GM18502 (cell line): Measurements from ENCODE around the gene APOD.
"Not testable (repeated sequence)": the region's sequence is repeated elsewhere in the genome, so short reads cannot be mapped to it uniquely, and the experiment has no call there.

ENCODE experiments used
- ATAC-seq: cut with Tn5 transposase; IDR thresholded peaks from one replicate; pipeline ENCODE4 v1.9.1; 2021; ENCODE audit warnings: mild to moderate bottlenecking; ENCODE audit not compliant: unreplicated experiment, poor library complexity

APOD gene

GRCh38 chr3:195619591-195620369, 36.0 kb upstream of the APOD start:
- ATAC-seq, result not testable (repeated sequence)

DNA sequence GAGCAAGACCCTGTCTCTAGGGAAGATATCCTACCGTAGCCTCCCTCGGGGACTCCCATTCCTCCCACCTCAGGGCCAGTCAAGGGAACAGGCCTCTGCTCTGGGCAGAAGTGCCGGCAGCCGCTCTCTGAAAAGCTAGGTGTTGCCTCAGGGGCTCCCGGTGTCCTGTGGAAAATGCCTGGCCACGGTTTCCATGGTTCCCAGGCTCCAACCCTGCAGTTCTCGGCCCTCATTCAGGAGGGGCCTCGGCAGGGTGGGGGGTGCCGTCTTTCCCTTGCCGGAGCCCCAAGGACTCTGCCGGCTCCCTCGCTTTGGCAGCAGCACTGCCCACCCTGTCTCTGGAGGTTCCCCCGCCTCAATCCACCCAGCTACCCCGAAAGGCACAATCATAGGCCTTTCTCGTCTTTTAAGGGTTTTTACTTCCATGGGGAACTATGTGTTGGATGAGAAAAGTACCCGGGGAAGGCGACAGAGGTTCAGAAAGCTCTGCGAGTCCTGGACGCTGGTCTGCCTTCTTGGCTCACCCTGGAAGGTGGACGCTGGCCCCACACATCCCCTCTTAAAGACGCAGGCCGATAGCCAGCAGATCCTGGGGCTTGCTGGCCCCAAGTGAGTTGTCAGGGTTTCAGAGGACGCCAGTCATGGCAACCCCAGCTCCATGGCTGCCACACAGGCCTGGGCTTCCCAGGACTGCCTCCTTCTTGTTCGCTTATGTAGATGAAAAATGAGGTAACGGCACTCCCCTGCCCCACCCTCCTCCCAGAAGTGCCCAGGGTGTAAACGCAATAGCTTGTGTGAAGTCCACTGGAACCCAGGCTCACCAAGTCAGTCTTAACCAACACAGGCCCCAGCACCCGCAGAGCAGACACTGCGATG, 34.3 kb upstream of the APOD start:
- ATAC-seq, result not testable (repeated sequence)

- not testable (repeated sequence) for ATAC-seq
Observed at GRCh38 chr3:195617134-195617533, 33.4 kb upstream of the APOD start.

DNA sequence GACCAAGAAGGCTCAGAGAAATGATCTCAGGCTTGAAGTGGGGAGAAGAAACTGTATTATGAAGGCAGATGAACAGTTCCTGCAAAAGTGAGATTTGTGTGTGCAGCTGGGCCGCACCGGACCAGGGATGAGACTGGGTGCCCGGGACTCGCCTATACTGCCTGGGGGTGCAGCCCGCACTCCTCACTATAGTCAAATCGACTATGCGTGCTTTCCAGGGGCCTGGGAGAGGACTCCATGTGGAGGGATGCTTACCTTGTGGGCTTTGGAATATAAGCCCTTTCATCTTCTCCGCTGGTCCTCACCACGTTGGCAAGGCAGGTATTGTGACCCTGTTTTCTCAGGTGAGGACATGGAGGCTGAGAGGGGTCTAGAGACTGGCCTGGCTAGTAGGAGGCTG, 32.9 kb upstream of the APOD start:
- no peak for ATAC-seq

GRCh38 chr3:195615952-195616537, 32.3 kb upstream of the APOD start:
- not testable (repeated sequence) for ATAC-seq

DNA sequence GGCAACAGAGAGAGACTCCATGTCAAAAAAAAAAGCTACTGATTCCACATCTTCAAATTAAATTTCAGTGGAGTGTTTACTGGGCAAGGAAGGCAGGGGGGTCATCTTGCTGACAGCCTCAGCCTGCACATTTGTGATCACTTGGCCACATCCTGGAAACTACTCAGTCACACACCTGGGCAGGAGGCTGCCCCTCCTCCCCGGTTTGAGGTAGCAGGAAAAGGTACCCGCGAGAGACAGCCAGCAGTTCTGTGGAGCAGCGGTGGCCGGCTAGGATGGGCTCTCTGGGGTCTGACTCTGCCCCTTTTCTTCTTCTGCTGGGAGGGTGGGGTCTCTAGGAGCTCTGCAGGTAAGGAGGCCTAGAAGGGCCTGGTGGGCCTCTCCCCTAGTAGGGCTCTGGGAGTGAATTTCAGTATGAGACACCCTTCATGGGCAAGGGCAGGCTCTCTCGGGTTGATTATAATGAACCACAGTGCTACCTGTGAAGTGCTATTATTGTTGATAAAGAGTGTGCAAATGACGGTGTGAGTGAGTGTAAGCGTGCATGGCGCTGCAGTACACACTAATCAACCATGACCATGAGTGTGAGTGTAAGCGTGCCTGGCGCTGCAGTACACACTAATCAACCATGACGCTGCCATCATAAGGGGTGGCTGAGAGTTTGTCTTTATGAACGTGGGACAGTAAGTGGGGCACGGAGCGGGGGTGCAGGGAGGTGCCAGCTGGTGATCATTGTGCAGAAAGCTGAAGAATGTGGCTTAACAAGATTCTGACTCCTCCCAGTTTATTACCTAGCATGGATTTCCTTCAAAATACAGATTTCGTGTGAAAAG, 31.1 kb upstream of the APOD start:
- ATAC-seq, result not testable (repeated sequence)

- ATAC-seq, result no peak
Observed at GRCh38 chr3:195613468-195614069, 29.8 kb upstream of the APOD start.

DNA sequence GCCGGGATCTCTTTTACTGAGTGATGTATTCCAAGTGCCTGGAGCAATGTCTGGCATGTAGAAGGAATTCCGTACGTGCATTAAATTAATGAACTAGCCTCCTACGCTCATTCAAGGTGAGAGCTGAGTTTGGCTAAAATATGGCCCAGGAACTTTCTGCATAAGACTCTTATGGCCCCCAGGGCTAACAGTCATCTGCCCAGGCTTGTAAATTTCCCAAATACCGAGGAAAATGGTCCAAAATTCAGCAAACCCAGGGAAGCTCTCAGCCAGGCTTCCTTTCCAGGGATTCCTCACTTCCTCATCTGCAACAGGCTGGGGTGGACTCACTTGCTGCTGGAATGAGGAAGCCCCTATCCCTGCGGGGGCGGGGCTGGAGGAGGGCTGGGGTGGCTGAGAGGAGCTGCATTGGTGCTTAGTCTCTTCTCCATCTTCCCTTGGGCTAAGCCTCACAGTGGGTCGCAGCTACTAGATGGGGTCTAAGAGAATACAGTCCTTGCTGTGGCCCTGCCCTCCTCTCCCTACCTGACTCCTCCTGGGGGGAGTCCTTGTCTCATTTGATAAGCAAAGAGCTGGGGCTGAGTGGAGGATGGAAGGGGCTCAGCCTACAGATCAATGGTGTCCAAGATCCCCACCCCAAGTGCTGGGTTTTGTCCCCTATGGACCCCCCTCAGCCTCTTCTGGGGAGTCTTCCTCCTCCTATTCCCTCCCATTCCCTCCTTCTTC, 28.5 kb upstream of the APOD start:
- ATAC-seq, result no peak

DNA sequence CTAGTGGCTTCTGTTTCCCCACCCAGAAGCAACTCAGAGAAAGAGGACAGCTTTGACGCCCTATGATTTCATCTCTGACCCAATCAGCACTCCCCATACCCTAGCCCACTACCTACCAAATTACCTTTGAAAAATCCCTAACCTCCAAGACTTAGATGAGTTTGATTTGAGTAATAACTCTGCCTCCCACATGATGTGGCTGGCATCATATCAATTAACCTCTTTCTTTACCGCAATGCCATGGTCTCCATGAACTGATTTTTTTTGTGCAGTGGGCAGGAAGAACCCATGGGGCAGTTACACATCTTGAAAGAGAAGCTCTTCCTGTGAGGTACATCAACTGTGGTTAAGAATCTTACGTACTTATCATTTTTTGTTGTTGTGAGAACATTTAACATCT, 25.5 kb upstream of the APOD start:
- no peak for ATAC-seq

GRCh38 chr3:195601785-195602184, 18.0 kb upstream of the APOD start:
- not testable (repeated sequence) for ATAC-seq

- no peak for ATAC-seq
Observed at GRCh38 chr3:195601382-195601781, 17.6 kb upstream of the APOD start.

DNA sequence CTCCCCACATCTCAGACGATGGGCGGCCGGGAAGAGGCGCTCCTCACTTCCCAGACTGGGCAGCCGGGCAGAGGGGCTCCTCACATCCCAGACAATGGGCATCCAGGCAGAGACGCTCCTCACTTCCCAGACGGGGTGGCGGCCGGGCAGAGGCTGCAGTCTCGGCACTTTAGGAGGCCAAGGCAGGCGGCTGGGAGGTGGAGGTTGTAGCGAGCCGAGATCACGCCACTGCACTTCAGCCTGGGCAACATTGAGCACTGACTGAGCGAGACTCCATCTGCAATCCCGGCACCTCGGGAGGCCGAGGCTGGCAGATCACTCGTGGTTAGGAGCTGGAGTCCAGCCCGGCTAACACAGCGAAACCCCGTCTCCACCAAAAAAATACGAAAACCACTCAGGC, 16.2 kb upstream of the APOD start:
- ATAC-seq, result not testable (repeated sequence)

GRCh38 chr3:195599516-195599915, 15.8 kb upstream of the APOD start:
- ATAC-seq, result not testable (repeated sequence)

DNA sequence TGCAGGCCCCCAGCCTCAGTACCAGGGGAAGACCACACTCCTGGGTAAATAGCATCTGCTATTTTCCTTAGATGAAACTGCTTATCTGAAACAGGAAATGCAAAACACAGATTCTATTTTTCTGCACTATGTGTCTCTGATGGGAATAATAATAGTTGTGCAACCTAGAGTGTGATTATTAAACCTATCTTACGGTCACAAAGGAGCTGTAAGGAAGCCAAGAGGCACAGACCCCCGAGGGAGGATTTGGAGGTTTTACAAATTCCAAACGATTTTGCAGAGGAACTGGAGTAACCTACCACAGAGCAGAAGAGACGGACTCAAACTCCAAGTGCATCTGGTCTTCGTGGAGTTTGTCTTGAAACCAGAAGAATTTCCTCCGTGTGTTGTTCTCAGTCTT, 14.1 kb upstream of the APOD start:
- no peak for ATAC-seq

DNA sequence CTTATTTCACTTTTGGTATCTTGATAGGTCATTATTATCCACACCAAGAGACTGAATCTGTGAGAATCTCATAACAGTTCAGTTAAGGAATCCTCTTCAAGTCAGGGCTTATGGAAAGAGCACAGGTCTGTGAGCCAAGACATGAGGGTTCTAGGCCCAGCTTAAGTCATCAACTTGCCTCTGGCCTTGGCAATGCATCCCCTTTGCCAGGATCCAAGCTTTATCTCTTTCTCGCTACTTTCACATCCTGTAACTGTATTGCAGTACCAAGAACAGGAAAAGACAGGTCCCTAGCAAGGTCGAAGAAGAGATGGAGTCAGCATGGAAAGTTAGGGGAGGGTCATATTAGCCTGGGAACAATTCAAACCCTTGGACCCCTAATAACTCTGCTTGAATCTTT, 13.5 kb upstream of the APOD start:
- no peak for ATAC-seq

- no peak for ATAC-seq
Observed at GRCh38 chr3:195596765-195597171, 13.0 kb upstream of the APOD start.

DNA sequence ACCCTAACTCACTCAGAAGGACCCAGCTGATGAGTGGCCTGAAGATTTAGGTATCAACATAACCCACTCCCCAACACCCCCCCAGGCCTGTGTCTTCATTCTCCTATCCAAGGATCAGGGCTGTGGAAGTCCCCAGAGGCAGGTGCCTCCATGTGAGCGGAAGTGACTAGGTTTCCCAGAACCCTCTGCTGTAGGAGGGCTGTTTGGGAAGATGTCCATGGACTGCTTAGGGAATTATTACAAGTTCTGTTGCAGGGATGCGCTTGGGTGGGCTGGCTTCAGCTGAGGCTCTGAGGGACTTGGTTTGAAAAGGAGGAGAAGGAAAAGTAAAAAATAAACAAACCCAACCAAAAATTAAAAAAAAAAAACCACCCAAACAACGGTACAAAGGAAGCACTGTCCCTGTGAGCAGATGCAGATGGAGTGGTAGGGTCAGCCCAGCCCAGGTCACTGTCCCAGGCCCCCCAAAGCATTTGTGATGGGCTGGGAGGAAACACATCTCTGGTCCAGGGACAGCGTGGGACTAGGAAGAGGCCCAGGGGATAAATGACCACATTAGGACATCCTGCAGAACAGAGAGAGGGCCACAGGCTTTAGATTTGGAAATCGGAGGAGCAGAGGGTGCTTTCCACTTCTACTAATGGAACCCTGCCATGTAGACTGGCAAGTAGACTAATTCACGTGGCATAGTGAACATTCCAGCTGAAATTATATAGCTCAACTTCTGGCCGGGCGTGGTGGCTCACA, 12.2 kb upstream of the APOD start:
- ATAC-seq, result no peak

- ATAC-seq, result no peak
Observed at GRCh38 chr3:195591852-195592251, 8.1 kb upstream of the APOD start.
